KBM-7 (cell line): ENCODE results near the gene TMEM120A.
A peak's percentile ranks its signal among the peaks of the same experiment; 100 is the strongest.

Source experiments
- DNase-seq: peaks from one replicate; pipeline ENCODE4 v3.0.0-alpha.2; 2015
- in situ Hi-C: fragments of 300-500 bp; cut with MboI; formaldehyde crosslinking; loops from 2 replicates; pipeline ENCODE4 v1.14.3; 2020; ENCODE audit warnings: low sequenced_read_pairs, low pct_unique_long_range_greater_than_20kb, mixed read lengths

Gene TMEM120A

GRCh38 chr7:75983471-75984129 is 10.8 kb downstream of the TMEM120A start:
- DNase-seq, result no peak
- in situ Hi-C loops, result no loop called here

- in situ Hi-C loops, result no loop called here
- DNase-seq, result no peak
Measured at GRCh38 chr7:75982306-75983064, 11.9 kb downstream of the TMEM120A start.

GRCh38 chr7:75981453-75982305 is 12.7 kb downstream of the TMEM120A start:
- DNase-seq, result no peak
- in situ Hi-C loops, result no loop called here

- in situ Hi-C loops, result no loop called here
- DNase-seq, result no peak
Measured at GRCh38 chr7:75981203-75981452, 13.3 kb downstream of the TMEM120A start.

GRCh38 chr7:75980430-75981202 is 13.8 kb downstream of the TMEM120A start:
- DNase-seq, result no peak
- in situ Hi-C loops, result no loop called here

- in situ Hi-C loops, result no loop called here
- DNase-seq, result no peak
Measured at GRCh38 chr7:75979759-75980429, 14.5 kb downstream of the TMEM120A start.

- no peak for DNase-seq
- in situ Hi-C loops, result no loop called here
Measured at GRCh38 chr7:75977743-75978142, 16.7 kb downstream of the TMEM120A start.

- in situ Hi-C loops, result no loop called here
- peak; percentile 37 for DNase-seq
Measured at GRCh38 chr7:75971961-75972763, 22.2 kb downstream of the TMEM120A start.

- DNase-seq, result no peak
- in situ Hi-C loops, result no loop called here
Measured at GRCh38 chr7:75971309-75971960, 23.0 kb downstream of the TMEM120A start.

- in situ Hi-C loops, result no loop called here
- DNase-seq, result no peak
Measured at GRCh38 chr7:75969704-75970498, 24.5 kb downstream of the TMEM120A start.

- in situ Hi-C loops, result no loop called here
Measured at GRCh38 chr7:75969182-75969581, 25.2 kb downstream of the TMEM120A start.

GRCh38 chr7:75968561-75969001 is 25.8 kb downstream of the TMEM120A start:
- no peak for DNase-seq
- in situ Hi-C loops, result no loop called here

More at GRCh38 chr7:75969182-75969581, 25.2 kb downstream of the TMEM120A start:
- no peak for DNase-seq

- in situ Hi-C loops, result no loop called here
Measured at GRCh38 chr7:75968012-75968411, 26.4 kb downstream of the TMEM120A start.

GRCh38 chr7:75967487-75967997 is 26.9 kb downstream of the TMEM120A start:
- DNase-seq, result peak; percentile 88
- in situ Hi-C loops, result no loop called here

More at GRCh38 chr7:75968012-75968411, 26.4 kb downstream of the TMEM120A start:
- no peak for DNase-seq

GRCh38 chr7:75967055-75967454 is 27.3 kb downstream of the TMEM120A start:
- no peak for DNase-seq
- in situ Hi-C loops, result no loop called here

GRCh38 chr7:75966190-75966961 is 28.0 kb downstream of the TMEM120A start:
- no peak for DNase-seq
- in situ Hi-C loops, result no loop called here
